Upper lobe of right lung (tissue), 1 donor: Measurements from ENCODE around the gene ACOT6. TPM values are rescaled to one million over a fixed set of nuclear protein-coding genes. Genes with fewer than 3 reads are reported as not detected.
"Not testable (repeated sequence)": the region's sequence is repeated elsewhere in the genome, so short reads cannot be mapped to it uniquely, and the experiment has no call there.

Experiments used
- ATAC-seq: fragments of 200-7000 bp; cut with Tn5 transposase; one replicate; pipeline ENCODE4 v1.9.1; 2020; ENCODE audit warnings: mild to moderate bottlenecking, moderate library complexity
- DNase-seq: peaks from one replicate; pipeline ENCODE4 v3.0.0-alpha.2; 2020
- H3K27ac ChIP-seq: fragments of 200-600 bp; one replicate; pipeline ENCODE4 v1.8.0; 2022
- H3K27me3 ChIP-seq: fragments of 200-600 bp; one replicate; pipeline ENCODE4 v1.8.0; 2022; ENCODE audit warnings: mild to moderate bottlenecking
- H3K36me3 ChIP-seq: fragments of 200-600 bp; one replicate; pipeline ENCODE4 v1.8.0; 2022
- H3K4me1 ChIP-seq: fragments of 200-600 bp; one replicate; pipeline ENCODE4 v1.8.0; 2022
- H3K4me3 ChIP-seq: fragments of 200-600 bp; one replicate; pipeline ENCODE4 v1.8.0; 2022; ENCODE audit warnings: mild to moderate bottlenecking
- H3K9me3 ChIP-seq: fragments of 200-600 bp; one replicate; pipeline ENCODE4 v1.8.0; 2022
- intact Hi-C: fragments of 100-400 bp; cut with DNase I; formaldehyde crosslinking; loops from one replicate; pipeline ENCODE4 v1.11.0; 2022
- total RNA-seq: library from RNA; stranded (reverse); fragmentation: NEBNext Ultra II Directional; extraction: Animal tissue kit (Norgen Biotek cat#: 25700); gene quantifications from one replicate; pipeline ENCODE4 v1.2.1, GENCODE V29; 2021
- TF ChIP-seq, protein P1 (sequence below): fragments of 200-600 bp; IDR thresholded peaks from one replicate; pipeline ENCODE4 v1.8.0; 2022; ENCODE audit warnings: antibody characterized with exemption
- donor health status: DM: no; HTN: yes; CAD: no; lungs with severe emphysema.

ACOT6 gene
- total RNA-seq, 1 donor from 2014 or later, result not detected

- TF ChIP-seq, protein P1, sequence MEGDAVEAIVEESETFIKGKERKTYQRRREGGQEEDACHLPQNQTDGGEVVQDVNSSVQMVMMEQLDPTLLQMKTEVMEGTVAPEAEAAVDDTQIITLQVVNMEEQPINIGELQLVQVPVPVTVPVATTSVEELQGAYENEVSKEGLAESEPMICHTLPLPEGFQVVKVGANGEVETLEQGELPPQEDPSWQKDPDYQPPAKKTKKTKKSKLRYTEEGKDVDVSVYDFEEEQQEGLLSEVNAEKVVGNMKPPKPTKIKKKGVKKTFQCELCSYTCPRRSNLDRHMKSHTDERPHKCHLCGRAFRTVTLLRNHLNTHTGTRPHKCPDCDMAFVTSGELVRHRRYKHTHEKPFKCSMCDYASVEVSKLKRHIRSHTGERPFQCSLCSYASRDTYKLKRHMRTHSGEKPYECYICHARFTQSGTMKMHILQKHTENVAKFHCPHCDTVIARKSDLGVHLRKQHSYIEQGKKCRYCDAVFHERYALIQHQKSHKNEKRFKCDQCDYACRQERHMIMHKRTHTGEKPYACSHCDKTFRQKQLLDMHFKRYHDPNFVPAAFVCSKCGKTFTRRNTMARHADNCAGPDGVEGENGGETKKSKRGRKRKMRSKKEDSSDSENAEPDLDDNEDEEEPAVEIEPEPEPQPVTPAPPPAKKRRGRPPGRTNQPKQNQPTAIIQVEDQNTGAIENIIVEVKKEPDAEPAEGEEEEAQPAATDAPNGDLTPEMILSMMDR, result no peak
- H3K27me3 ChIP-seq, result no peaks in the 10 kb centered on the region
- DNase-seq (no peak), ATAC-seq (no peak)
- no peak overlapping the region for H3K27ac ChIP-seq
- intact Hi-C loops, result no loop called here
- no peak overlapping the region for H3K4me3 ChIP-seq
- peaks cover 6% of the 10 kb centered on the region for H3K4me1 ChIP-seq
- H3K36me3 ChIP-seq, result no peaks in the 10 kb centered on the region
- no peaks in the 10 kb centered on the region for H3K9me3 ChIP-seq
Measured at GRCh38 chr14:73640796-73641365, 28.6 kb downstream of the ACOT6 start.

- ATAC-seq (peak; percentile 100), DNase-seq (peak; percentile 97)
- H3K4me1 ChIP-seq, result peaks cover 6% of the 10 kb centered on the region
- H3K27ac ChIP-seq, result peak within 1 kb of the TSS; percentile 82
- TF ChIP-seq, protein P1, result no peak
- H3K27me3 ChIP-seq, result no peaks in the 10 kb centered on the region
- no peaks in the 10 kb centered on the region for H3K36me3 ChIP-seq
- H3K4me3 ChIP-seq, result peak within 1 kb of the TSS; percentile 72
- intact Hi-C loops, result no loop called here
- H3K9me3 ChIP-seq, result no peaks in the 10 kb centered on the region
Measured at GRCh38 chr14:73644531-73645247, 32.4 kb downstream of the ACOT6 start, which contains the start of gene DNAL1. Gene DNAL1, plus strand, starts transcription at chr14:73644986. Its CDS starts 54 bp downstream, at chr14:73645040.

DNA sequence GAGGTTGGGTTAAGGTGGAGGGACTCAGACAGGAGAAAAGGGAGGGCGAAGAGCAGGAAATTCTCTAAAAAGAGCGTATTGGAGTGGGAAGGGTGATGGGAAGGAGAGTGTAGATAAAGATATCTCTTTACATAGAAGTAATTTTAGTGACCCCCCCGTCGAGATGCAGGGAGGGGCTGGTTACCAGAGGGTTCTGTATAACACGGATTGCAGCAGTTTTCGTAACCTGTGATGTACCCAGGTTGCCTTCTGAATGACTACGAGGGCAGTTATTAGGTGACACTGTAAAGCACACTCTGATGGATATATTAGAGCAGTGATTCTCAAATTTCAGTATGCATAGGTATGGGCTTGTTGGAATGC is 32.9 kb downstream of the ACOT6 start:
- peak overlapping the region; percentile 82 for H3K27ac ChIP-seq
- H3K27me3 ChIP-seq, result no peaks in the 10 kb centered on the region
- peaks cover 6% of the 10 kb centered on the region for H3K4me1 ChIP-seq
- H3K36me3 ChIP-seq, result no peaks in the 10 kb centered on the region
- DNase-seq (no peak), ATAC-seq (no peak)
- peak overlapping the region; percentile 72 for H3K4me3 ChIP-seq
- intact Hi-C loops, result no loop called here
- TF ChIP-seq, protein P1, result no peak
- no peaks in the 10 kb centered on the region for H3K9me3 ChIP-seq

DNA sequence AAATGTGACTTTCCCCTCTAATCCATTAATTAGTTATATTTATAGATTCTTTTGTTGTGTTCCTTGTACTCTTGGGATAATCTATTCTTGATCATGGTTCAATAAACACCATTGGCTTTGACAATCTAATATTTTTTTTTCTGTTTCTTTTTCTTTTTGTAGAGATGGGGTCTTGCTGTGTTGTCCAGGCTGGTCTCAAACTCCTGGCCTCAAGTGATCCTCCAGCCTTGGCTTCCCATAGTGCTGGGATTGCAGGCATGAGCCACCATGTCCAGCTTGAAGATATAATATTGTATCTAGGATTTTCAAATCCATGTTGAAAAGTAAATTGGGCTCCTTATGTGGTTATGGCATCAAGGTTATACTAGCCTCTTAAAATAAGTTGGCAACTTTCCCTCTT is 38.7 kb downstream of the ACOT6 start:
- H3K36me3 ChIP-seq, result peaks cover 7% of the 10 kb centered on the region
- DNase-seq (no peak), ATAC-seq (no peak)
- H3K27ac ChIP-seq, result no peak overlapping the region
- intact Hi-C loops, result no loop called here
- no peak overlapping the region for H3K4me3 ChIP-seq
- H3K4me1 ChIP-seq, result no peaks in the 10 kb centered on the region
- H3K27me3 ChIP-seq, result no peaks in the 10 kb centered on the region
- TF ChIP-seq, protein P1, result no peak
- no peaks in the 10 kb centered on the region for H3K9me3 ChIP-seq

DNA sequence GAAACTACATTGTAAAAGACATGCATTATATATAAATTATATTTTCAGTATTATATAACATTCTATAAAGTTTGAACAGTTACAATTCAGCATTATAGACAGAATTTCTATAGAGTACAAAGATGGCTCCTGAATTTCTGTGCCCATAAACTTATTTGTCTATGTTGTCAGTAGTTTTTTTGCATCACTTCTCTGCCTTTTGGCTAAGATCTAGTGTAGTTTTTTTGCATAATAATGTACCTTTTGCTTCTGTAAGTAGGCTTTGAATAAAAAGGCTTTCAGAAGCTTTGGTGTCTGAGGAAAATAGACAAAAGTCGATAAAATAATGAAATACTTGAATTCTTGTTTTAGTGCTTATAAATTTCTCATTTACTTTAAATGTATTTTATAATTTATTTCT is 43.5 kb downstream of the ACOT6 start:
- H3K9me3 ChIP-seq, result no peaks in the 10 kb centered on the region
- H3K27ac ChIP-seq, result no peak overlapping the region
- ATAC-seq, result no peak
- no peaks in the 10 kb centered on the region for H3K27me3 ChIP-seq
- no peak for DNase-seq
- no peaks in the 10 kb centered on the region for H3K4me1 ChIP-seq
- intact Hi-C loops, result no loop called here
- TF ChIP-seq, protein P1, result no peak
- H3K36me3 ChIP-seq, result peaks cover 11% of the 10 kb centered on the region
- H3K4me3 ChIP-seq, result no peak overlapping the region

DNA sequence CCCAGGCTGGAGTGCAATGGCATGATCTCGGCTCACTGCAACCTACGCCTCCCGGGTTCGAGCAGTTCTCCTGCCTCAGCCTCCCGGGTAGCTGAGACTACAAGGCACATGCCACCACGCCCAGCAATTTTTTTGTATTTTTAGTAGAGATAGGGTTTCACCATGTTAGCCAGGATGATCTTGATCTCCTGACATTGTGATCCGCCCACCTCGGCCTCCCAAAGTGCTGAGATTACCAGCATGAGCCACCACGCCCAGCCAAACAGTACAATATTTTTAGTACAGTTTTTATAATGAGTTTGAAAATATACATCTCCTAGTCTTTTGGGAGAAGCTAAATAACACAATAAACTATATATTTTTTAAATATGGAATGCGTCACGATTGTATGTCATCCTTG is 46.9 kb downstream of the ACOT6 start:
- H3K4me1 ChIP-seq, H3K36me3 ChIP-seq, H3K9me3 ChIP-seq, ATAC-seq, H3K27me3 ChIP-seq, H3K27ac ChIP-seq, H3K4me3 ChIP-seq, DNase-seq, intact Hi-C loops: not testable (repeated sequence)
